NK-92 treated with Interleukin-12 subunit alpha and Interleukin-12 subunit beta, amount 100 ng/mL, for 24 hours (cell line): ENCODE data around the gene EIPR1.

ENCODE experiments used
- DNase-seq: peaks from one replicate; lab custom pipeline; 2025; lab: John Stamatoyannopoulos, UW

EIPR1 gene

DNA sequence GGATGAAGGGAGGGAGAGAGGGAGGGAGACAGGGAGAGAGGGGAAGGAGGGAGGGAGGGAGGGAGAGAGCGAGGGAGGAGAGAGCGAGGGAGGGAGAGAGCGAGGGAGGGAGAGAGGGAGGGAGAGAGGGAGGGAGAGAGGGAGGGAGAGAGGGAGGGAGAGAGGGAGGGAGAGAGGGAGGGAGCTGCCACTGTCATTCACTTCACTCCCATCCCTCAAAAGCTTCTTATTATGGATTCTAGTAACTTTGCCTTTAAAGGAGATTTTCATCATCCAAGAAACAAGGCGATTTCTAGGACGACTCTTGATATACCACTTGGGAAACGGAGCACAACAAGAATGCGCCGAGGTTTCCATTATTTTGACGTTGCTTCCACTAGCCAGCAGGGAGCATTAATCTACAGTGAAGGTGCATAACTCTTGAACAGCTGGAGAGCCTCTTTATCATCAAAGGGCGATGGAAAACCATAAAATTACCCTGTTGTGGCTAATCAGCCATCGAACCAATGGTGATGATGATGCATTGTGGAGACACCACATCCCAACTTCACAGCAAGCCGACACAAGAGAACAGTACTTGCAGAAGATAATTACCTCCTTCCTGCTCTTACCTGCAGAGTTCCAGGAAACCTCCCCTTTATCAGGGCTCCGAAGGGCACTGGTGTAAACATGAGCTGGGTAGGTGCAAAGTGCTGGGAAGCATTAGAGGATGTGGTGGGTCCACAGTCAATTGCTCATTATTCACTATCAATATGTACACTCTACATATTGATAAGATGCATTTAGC, 130.5 kb downstream of the EIPR1 start:
- no peak for DNase-seq

DNA sequence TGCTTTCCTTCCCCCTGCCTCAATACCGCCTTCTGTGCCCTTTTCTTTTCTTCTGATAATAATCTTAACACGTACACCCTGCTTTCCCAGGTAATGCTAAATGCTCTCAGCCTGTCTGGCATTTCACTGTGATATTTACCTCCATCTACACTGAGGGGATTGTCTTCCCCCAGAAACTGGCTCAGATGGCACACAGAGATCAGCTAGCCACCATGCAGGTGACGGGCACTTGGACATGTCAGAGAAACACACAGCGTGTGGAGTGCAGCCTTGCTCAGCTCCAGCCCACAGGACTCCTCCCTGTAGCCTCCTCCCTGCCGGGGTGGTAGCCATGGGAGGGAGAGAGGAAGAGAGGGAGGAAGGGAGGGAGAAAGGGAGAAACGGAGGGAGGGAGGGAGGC, 131.2 kb downstream of the EIPR1 start:
- DNase-seq, result no peak

DNA sequence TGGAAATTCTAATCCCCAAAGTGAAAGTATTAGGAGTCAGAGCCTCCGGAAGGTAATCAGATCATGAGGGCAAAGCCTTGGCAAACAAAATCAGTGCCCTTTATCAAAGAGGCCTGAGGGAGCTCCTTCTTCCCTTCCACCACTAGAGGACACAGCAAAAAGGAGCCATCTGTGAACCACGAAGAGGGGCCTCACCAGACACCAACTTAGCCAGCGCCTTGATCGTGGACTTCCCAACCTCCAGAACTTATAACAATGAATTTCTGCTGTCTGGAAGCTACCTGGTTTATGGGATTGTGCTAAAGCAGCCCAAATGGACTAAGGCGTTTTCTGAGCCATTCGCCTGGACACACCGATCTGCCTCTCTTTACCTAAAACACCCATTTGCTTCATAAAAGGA, 133.1 kb downstream of the EIPR1 start:
- no peak for DNase-seq

DNA sequence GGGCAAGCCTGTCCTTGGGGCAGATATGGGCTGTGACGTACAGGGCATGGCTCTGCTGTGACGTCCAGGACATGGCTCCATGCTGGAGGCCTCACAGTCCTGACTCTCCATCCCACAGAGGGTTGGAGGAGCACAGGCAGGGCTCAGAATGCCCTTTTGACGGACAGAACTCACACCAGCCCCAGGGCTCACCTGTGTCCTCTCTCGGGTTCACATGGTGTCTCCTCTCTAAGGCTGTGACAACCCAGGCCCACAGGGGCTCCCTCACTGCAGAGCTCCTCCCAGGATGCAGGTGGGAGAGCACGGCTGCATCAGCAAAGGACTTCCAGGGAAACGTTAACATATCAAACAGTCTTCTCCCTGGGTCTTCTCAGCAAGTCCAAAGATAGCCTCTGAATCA, 133.8 kb downstream of the EIPR1 start:
- DNase-seq, result no peak

- DNase-seq, result no peak
These were observed 134.8 kb downstream of the EIPR1 start for GRCh38 chr2:3242747-3243369.

GRCh38 chr2:3241971-3242746, 135.5 kb downstream of the EIPR1 start:
- no peak for DNase-seq

GRCh38 chr2:3238951-3239841, 138.4 kb downstream of the EIPR1 start:
- DNase-seq, result no peak

DNA sequence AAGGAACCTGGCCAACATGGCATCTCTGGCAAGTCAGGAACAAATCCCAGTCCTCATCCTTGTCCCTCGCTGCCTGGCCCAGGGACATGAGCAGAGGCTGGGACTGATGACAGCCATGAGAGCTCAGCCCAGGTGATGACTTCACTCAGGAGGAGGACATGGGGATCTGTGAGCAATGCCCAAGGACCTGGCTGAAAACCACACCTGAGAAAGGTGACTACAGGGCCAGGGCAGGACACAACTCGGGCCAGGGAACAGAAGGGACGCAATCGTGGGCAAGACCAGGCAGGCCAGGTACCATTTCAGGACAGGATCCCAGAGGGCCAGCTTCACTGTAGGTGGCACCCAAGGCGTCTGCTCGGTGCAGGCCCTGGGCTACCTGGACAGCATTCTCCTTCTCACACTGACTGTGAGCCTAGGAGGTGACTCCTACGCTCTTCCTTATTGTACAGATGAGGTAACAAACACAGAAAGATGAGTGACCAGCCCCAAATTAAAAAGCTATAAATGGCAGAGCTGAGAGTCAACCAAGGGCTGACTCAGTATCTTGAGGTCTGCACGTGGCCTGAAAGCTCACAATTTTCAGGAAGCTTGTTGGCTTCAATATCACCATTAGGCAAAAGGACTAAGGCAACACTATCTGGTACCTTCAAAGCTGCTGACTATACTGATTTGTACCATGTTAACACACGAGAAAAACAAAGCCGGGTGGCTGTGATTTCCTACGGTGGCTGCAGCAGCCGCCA, 141.1 kb downstream of the EIPR1 start:
- DNase-seq, result no peak

DNA sequence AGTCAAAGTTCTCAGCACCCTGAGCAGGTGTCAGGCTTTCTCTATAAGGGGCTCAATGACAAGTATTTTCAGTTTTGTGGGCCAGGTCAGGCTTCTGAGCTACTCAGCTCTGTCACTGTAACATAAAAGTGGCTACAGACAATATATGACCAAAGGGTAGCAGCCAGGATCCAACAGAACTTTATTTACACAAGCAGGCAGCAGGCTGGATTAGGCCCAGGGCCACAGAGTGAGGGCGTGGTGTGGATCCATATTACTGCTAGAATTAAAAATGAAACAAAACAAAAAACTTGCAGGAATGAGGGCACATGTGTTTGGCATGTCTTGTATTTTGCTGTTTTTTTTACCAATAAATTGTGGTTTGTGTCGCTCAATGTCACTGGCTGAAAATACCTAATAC, 143.7 kb downstream of the EIPR1 start:
- no peak for DNase-seq

DNA sequence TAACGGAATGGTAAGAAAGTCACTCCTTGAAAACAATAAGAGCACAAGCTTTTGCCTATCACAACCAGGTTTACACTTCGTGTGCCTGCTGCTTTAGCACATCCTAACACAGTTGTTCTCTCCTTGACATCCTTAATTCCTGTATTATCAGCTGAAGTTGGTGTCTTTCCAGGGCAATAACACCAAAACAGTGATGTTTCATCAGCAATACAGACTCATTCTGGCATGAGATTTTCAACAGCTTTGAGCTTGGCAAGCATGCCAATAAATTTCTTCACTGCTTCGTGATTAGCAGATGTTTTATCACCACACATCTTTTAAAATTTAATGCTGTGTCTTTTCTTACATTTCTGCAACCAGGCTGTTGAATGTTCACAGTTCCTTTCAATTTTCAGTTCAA, 148.4 kb downstream of the EIPR1 start:
- no peak for DNase-seq

DNA sequence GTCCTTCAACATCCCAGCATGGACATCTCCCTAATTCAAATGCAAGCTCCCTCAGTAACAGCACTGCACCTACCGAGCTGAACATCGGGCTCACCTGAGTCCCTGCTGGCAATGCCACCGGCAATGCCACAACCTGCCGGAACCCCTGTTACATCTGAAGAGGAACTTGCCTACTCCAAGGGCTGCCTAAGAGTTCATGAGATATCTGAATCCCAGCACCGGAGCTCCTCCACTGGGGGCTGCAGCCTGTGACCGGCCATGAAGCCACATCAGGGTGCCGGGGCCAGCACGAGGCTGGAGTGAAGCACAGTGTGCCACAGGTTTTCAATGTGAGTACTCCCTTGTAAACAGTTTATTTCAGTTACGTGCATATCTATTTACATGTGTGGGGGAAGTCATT, 152.9 kb downstream of the EIPR1 start:
- DNase-seq, result no peak

DNA sequence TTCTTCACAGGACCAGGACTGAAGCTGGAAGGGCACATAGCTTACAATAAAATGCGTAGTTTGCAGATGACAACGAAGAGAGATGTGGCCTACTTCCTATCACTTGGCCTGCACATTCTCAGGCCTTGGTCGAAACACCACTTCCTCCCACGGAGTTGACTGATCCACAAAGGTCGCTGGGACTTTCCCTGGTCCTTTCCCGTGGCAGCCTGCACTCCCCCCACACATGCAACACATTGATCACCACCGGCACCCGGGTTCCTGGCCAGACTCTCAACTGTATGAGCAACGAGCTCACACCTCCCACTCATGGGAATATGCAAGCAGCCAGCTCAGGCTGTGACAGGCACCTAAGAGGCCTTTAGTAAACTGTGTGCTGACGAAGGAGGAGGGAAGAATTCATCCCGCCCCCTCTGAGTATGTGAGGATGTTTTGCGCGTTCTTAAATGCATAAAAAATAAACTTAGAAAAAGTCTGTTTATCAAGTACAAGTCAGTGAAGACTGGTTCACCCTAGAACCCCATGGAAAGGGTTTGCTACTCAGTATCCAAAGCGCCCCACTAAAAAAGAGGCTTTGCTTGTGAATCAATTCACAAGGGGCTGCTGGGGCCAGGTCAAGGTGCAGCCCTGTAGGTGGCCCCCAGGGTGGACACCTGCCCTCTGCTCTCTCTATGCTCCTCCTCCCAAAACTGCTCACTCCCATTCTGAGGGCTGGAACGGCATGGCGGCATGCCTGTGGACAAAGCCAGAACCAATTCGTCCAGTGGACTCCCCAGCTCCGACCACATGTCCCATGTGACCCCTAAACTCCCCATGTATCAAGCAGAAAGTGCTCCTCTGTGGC, 154.3 kb downstream of the EIPR1 start:
- DNase-seq, result no peak

GRCh38 chr2:3222636-3223035, 155.0 kb downstream of the EIPR1 start:
- DNase-seq, result no peak

GRCh38 chr2:3219536-3219935, 158.1 kb downstream of the EIPR1 start:
- no peak for DNase-seq

DNA sequence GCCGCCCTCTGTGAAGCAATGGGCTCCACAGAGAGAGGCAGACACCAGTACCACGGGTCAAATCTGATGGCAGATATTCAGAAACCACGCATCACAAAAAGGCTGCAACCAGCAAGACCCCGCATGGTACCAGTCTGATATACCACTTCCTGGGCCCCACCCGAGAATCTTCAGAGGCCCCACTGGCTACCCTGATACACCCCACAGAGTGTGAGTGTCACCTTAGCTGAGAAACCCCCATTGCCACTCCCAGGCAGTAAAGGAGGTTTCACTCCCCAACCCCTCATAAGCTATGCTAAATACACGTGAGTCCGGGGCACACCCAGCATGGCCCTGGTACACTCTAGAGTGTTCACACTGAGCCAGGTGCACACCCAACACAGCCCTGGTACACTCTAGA, 160.0 kb downstream of the EIPR1 start:
- no peak for DNase-seq

GRCh38 chr2:3216841-3217495, 160.7 kb downstream of the EIPR1 start:
- DNase-seq, result no peak

DNA sequence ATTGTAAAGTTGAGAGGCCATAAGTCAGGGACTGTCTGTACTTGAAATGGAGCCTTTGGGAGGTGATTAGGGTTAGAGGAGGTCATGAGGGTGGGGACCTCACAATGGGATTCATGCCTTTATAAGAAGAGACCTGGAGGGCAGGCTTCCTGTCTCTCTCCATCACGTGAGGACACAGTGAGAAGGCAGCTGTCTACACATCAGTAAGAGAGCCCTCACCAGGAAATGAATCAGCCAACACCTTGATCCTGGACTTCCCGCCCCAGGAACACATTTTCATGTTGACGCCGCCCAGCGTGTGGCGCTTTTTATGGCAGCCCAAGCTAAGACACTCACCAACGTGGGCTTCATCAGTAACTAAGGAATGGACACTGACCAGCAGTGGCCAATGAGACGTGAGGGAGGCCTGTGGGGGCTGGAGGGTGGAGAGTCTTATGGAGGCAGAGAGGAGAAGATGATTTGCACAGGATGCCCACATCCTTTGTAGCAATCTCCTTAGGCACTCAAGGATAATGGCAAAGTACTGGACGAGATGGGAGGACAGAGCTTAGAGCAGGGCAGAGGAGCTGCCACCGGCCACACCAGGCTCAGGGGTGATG, 162.7 kb downstream of the EIPR1 start:
- no peak for DNase-seq

GRCh38 chr2:3214065-3214464, 163.6 kb downstream of the EIPR1 start:
- no peak for DNase-seq

DNA sequence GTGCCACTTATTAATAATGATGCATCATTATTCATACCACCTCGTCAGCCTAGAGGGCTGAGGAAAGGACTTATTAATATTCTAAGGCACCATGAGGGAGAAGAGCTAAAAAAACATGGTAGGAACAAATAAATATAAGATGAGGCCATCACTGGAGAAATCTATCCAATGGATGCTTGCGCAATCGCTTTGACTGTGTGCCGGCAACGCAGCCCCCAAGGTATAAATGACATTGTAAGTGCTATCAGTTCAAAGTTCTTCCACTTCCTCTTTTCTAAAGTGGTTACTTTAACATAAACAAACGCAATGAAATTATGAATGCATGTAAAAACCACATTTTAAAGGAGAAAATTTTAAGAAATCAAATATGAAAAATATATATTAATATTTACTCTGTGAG, 164.6 kb downstream of the EIPR1 start:
- DNase-seq, result no peak

DNA sequence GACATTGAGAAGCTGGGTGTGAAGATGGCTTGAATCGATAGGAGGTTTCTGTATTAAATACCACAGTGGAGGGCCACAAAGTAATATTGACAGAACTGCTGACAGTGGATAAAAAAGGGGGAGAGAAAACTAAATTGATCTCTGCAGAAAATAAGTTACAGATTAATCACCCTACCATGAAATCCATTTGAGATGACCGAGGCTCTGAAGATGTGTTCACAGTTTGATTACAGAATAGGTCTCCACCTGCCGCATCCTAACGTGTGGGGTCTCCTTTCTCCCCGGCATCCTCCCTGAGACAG, 165.6 kb downstream of the EIPR1 start:
- DNase-seq, result no peak
